Omental fat pad (tissue), 4 donors: ENCODE measurements around the gene VASH2. TPM values are rescaled to one million over a fixed set of nuclear protein-coding genes. Genes with fewer than 3 reads are reported as not detected.
"Not testable (repeated sequence)": the region's sequence is repeated elsewhere in the genome, so short reads cannot be mapped to it uniquely, and the experiment has no call there.

Experiments
- ATAC-seq: fragments of 150-250 bp; one replicate; pipeline ENCODE4 v1.9.1; 2016; ENCODE audit warnings: mild to moderate bottlenecking, moderate library complexity; ENCODE audit not compliant: low FRiP score
- DNase-seq: peaks from one replicate; pipeline ENCODE4 v3.0.0-alpha.2; 2019; ENCODE audit warnings: low spot score
- total RNA-seq, 4 donors: library from RNA; depleted of rRNA; stranded (reverse); fragments of >200 nt; gene quantifications; one replicate each; pipeline ENCODE4 v1.1.0, GENCODE V29; 2016
- TF ChIP-seq, protein P1 (sequence below), 3 donors: fragments of 450-650 bp; IDR thresholded peaks; one replicate each; pipeline ENCODE4 v1.5.1; 2016 to 2017; ENCODE audit warnings: antibody characterized with exemption in 3 of 3, mild to moderate bottlenecking in 3 of 3, moderate library complexity in 2 of 3

Gene VASH2
- total RNA-seq, 4 donors from 2014 or later, result 0.31 to 7.6 (median 1.2) TPM

DNA sequence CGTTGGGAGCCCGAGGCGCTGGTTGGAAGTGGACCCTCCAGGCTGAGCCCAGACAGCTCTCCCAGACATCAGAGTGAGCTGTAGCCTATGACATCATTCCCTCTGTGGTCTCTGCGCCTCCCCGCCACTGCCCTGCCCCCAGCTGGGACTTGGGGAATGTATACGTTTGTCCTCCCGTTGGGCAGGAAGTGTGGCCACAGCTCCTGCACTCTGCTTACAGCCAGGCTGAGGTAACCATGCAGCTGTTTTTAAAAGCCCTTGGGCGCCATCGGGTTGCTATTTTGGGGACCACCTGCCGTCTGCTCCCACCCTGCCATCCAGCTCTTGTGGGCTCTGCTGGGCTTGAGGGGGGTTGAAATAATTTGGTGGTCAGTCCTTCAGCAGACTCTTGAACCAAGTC lies 7.8 kb downstream of the VASH2 start:
- TF ChIP-seq, protein P1, sequence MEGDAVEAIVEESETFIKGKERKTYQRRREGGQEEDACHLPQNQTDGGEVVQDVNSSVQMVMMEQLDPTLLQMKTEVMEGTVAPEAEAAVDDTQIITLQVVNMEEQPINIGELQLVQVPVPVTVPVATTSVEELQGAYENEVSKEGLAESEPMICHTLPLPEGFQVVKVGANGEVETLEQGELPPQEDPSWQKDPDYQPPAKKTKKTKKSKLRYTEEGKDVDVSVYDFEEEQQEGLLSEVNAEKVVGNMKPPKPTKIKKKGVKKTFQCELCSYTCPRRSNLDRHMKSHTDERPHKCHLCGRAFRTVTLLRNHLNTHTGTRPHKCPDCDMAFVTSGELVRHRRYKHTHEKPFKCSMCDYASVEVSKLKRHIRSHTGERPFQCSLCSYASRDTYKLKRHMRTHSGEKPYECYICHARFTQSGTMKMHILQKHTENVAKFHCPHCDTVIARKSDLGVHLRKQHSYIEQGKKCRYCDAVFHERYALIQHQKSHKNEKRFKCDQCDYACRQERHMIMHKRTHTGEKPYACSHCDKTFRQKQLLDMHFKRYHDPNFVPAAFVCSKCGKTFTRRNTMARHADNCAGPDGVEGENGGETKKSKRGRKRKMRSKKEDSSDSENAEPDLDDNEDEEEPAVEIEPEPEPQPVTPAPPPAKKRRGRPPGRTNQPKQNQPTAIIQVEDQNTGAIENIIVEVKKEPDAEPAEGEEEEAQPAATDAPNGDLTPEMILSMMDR (IDR thresholded peaks at IDR 0.05), result no peak
- DNase-seq (no peak), ATAC-seq (no peak)

DNA sequence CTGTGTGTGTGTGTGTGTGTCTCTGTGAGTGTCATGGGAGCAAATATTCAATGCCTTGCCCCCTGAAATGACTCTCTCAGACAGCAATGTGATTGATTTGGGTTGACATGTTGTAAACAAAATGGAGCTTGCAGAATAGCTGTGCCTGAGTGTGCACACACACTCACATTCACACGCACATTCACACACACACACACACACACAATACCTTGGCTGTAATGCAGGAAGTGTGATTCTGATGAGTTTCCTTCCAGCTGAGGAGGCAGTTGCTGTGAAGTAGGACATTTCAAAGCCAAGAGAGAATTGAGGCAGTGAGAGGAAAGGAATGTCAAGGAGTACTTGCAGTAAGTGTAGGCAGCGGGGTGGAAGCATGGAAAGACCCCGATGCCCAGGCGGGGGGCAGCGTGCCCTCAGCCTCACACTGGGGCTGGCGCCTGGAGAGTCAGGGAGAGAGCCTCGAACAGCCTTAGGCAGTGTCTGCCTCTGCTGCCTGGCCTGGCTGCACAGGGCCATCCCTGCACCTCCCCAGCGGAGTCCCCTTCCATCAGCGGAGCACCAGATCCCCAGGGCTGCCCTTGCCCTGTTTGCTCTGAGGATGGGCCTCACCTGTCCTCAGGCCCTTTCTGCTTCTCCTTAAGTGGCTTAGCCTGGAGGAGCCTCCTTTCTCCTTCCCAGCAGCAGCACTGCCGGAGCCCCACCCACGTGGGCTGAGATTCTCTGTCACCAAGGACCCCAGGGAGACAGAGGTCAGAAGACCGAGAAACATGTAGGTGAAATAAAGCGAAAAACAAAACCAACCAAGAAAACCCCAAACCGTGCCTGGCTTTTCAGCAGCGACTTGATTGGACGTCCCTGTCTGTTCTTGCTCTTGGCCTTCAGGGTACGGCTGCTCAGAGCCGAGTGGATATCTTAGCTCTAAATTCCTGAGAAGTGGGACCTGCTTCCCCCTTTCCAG lies 9.2 kb downstream of the VASH2 start:
- ATAC-seq (no peak), DNase-seq (no peak)
- TF ChIP-seq, protein P1 (IDR thresholded peaks at IDR 0.05), result no peak

DNA sequence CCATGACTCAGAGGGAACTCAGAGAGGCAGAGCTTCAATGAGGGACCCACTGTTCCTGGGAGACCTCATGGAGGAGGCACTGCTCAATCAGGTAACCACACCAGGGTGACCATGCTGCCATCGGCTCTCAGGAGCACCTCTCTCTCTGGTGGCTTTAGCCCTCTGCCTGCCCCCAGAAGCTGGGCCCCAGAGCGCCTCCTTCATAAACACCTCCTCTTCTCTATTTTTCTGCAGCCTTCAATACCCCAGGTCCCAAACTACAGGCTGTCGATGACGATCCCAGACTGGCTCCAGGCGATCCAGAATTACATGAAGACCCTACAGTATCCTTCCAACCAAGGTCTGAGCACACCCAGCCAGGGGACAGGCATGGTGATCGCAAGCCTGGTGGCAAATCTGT lies 10.6 kb downstream of the VASH2 start:
- TF ChIP-seq, protein P1 (IDR thresholded peaks at IDR 0.05), result no peak
- ATAC-seq (no peak), DNase-seq (no peak)

DNA sequence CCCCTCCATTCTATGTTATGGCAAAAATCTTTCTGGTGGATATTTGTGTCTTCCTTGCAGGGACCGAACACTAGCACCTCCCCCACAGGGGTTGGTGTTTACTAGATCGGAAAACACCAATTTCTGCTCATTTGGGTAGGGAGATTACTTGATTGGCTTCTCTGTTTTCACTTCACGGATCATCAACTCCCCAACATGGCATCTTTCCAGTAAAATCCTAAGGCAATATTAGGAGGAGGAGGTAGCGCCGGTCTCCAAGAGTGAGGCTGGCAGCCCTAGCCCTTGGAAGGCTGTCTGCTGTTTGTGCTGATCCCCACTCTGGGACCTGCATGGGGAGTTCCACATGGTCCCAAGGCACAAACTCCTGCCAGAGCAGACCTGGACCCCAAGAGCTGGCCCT lies 12.2 kb downstream of the VASH2 start:
- TF ChIP-seq, protein P1 (IDR thresholded peaks at IDR 0.05), result no peak
- no peak for DNase-seq
- ATAC-seq, result no peak

DNA sequence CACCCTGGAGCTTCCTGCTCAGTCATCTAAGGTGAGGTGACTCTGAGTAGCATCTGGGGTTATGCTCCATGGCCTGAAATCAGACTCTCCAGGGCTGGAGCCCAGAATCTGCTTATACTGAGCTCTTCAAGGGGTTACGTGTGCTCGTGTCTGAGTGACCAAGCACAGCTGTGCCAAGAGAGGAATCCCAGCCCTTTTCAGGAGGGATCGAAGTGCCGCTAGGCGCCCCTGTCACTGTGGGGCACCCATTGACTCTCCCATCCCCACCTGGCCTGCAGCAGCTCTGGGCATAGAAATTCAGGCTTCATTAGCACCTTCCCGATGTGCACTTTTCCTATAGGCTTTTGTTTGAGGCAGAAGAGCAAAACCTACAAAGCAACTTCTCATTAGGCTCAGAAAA lies 13.8 kb downstream of the VASH2 start:
- TF ChIP-seq, protein P1 (IDR thresholded peaks at IDR 0.05), result no peak
- DNase-seq (no peak), ATAC-seq (no peak)

DNA sequence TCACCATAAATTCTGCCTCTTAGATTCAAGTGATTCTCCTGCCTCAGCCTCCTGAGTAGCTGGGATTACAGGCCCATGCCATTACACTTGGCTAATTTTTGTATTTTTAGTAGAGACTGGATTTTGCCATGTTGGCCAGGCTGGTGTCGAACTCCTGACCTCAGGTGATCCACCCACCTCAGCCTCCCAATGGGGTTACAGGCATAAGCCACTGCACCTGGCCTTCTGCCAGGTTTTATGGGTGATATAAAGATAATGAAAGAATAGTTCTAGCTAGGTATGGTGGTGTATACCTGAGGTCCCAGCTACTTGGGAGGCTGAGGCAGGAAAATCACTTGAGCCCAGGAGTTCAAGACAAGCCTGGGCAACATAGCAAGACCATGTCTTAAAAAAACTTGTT lies 14.7 kb downstream of the VASH2 start:
- DNase-seq, ATAC-seq: not testable (repeated sequence)

DNA sequence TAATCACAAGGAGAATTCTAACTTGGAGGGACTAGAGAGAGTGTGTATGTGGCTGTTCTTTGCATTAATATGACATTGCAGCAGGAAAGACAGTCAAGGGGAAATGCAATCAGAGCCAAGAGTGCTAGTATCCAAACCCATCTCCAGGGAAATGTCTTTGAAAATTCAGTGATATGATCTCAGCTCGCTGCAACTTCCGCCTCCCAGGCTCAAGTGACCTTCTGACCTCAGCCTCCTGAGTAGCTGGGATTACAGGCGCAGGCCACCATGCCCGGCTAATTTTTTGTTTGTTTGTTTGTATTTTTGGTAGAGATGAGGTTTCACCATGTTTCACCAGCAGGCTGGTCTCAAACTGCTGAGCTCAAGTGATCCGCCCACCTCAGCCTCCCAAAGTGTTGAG lies 16.3 kb downstream of the VASH2 start:
- TF ChIP-seq, protein P1 (IDR thresholded peaks at IDR 0.05), result no peak
- DNase-seq (no peak), ATAC-seq (no peak)
